Measurements from ENCODE around the gene STRBP. TPM values are rescaled to one million over a fixed set of nuclear protein-coding genes. Genes with fewer than 3 reads are reported as not detected.
"Not testable (repeated sequence)": the region's sequence is repeated elsewhere in the genome, so short reads cannot be mapped to it uniquely, and the experiment has no call there.

STRBP gene
- total and polyA plus RNA-seq, 12 donors = 4.2 to 12.4 (median 8.1) TPM

GRCh38 chr9:123201083-123201482, 67.3 kb downstream of the STRBP start:
- intact Hi-C loops (cut with DNase I) = no loop called here
- Histone ChIP-seq H3K27ac (no peak overlapping the region), H3K4me1 (replicated peaks in 1 of 2) (no peaks in the 10 kb centered on the region), H3K27me3 (no peaks in the 10 kb centered on the region), H3K9me3 (replicated peaks in 1 of 3) (no peaks in the 10 kb centered on the region), H3K36me3 (replicated peaks in 1 of 2) (no peaks in the 10 kb centered on the region), H3K4me3 (no peak overlapping the region)
- no peak for DNase-seq
- TF ChIP-seq, protein P1, sequence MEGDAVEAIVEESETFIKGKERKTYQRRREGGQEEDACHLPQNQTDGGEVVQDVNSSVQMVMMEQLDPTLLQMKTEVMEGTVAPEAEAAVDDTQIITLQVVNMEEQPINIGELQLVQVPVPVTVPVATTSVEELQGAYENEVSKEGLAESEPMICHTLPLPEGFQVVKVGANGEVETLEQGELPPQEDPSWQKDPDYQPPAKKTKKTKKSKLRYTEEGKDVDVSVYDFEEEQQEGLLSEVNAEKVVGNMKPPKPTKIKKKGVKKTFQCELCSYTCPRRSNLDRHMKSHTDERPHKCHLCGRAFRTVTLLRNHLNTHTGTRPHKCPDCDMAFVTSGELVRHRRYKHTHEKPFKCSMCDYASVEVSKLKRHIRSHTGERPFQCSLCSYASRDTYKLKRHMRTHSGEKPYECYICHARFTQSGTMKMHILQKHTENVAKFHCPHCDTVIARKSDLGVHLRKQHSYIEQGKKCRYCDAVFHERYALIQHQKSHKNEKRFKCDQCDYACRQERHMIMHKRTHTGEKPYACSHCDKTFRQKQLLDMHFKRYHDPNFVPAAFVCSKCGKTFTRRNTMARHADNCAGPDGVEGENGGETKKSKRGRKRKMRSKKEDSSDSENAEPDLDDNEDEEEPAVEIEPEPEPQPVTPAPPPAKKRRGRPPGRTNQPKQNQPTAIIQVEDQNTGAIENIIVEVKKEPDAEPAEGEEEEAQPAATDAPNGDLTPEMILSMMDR (IDR thresholded peaks at IDR 0.05) = no peak
- TF ChIP-seq POLR2A (IDR thresholded peaks at IDR 0.05) = no peak
- WGBS, 4 donors = 69 to 95% (median 71%) methylated on average over 2 of the region's 2 CpGs

DNA sequence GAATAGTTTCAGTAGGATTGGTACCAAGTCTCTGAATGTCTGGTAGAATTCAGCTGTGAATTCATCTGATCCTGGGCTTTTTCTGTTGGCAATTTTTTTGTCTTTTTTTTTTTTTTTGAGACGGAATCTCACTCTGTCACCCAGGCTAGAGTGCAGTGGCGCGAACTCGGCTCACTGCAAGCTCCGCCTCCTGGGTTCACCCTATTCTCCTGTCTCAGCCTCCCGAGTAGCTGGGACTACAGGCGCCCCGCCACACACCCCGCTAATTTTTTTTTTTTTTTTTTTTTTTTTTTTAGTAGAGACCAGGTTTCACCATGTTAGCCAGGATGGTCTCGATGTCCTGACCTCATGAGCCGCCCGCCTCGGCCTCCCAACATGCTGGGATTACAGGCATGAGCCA, 67.9 kb downstream of the STRBP start:
- H3K9me3 ChIP-seq (replicated peaks in 1 of 3); H3K27me3 ChIP-seq; DNase-seq; intact Hi-C loops (cut with DNase I); H3K36me3 ChIP-seq (replicated peaks in 1 of 2); H3K4me1 ChIP-seq (replicated peaks in 1 of 2); H3K4me3 ChIP-seq; H3K27ac ChIP-seq: not testable (repeated sequence)
- WGBS, 4 donors = 94 to 98% (median 96%) methylated on average over 12 to 13 of the region's 13 CpGs

DNA sequence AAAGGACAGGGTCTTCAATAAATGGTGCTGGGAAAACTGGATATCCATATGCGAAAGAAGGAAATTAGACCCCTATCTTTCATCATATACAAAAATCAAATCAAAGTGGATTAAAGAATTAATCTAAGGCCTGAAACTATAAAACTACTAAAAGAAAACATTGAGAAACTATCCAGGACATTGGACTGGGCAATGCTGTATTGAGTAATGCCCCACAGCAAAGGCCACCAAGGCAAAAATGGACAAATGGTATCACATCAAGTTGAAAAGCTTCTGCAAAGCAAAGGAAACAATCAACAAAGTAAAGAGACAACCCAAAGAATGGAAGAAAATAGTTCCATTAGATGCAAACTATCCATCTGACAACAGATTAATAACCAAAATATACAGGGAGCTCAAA, 72.3 kb downstream of the STRBP start:
- H3K9me3 ChIP-seq (replicated peaks in 1 of 3) = no peaks in the 10 kb centered on the region
- no peaks in the 10 kb centered on the region for H3K36me3 ChIP-seq (replicated peaks in 1 of 2)
- WGBS, 4 donors = 93 to 100% (median 96%) methylated on average over 1 of the region's 1 CpG
- H3K27ac ChIP-seq = no peak overlapping the region
- TF ChIP-seq POLR2A (IDR thresholded peaks at IDR 0.05) = no peak
- TF ChIP-seq, protein P1 (IDR thresholded peaks at IDR 0.05) = no peak
- intact Hi-C loops (cut with DNase I) = no loop called here
- H3K4me1 ChIP-seq (replicated peaks in 1 of 2) = no peaks in the 10 kb centered on the region
- no peaks in the 10 kb centered on the region for H3K27me3 ChIP-seq
- no peak for DNase-seq
- H3K4me3 ChIP-seq = no peak overlapping the region

DNA sequence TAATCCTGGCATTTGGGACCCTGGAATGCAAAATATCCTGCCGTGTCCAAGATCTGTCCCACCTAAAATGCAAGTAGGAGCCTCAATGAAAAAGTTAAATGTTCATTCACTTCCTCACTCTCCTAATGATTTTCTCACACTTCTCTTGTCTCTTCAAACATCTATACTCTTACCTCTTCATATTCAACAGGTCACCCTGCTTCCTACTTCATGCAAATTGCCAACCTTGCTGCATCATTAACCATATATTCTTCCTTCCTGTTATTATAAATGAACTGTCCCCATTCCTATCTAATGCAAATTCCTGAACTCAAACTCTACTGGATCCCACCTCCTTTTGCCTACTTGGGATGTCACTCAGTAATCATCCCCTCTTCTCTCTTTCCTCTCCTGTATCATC, 74.4 kb downstream of the STRBP start:
- TF ChIP-seq POLR2A (IDR thresholded peaks at IDR 0.05) = no peak
- TF ChIP-seq, protein P1 (IDR thresholded peaks at IDR 0.05) = no peak
- H3K27me3 ChIP-seq = no peaks in the 10 kb centered on the region
- no peak overlapping the region for H3K4me3 ChIP-seq
- H3K4me1 ChIP-seq (replicated peaks in 1 of 2) = no peaks in the 10 kb centered on the region
- no peaks in the 10 kb centered on the region for H3K36me3 ChIP-seq (replicated peaks in 1 of 2)
- no peak for DNase-seq
- no peak overlapping the region for H3K27ac ChIP-seq
- intact Hi-C loops (cut with DNase I) = no loop called here
- H3K9me3 ChIP-seq (replicated peaks in 1 of 3) = no peaks in the 10 kb centered on the region
- WGBS, 4 donors = 85 to 97% (median 96%) methylated on average over 1 of the region's 1 CpG

DNA sequence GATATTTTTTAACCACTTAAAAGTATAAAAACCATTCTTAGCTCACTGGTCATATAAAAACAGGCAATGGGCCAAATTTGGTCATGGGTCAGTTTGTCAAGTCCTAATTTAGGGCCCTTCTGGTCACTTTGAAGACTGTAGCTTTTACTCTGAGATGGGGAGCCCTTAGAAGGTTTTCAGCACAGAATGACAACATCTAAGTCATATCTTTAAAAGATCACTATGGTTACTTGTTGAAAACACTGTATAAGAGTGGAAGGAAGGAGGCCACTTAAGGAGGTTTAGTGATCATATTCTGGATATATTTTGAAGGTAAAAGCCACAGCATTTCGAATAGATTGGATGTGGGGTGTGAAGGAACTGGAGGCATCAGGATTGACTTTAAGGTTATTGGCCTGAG, 76.7 kb downstream of the STRBP start:
- H3K27ac ChIP-seq = no peak overlapping the region
- no peak for DNase-seq
- H3K9me3 ChIP-seq (replicated peaks in 1 of 3) = no peaks in the 10 kb centered on the region

More for the DNA sequence above, 76.7 kb downstream of the STRBP start:
- H3K4me3 ChIP-seq = no peak overlapping the region
- no peaks in the 10 kb centered on the region for H3K4me1 ChIP-seq (replicated peaks in 1 of 2)
- intact Hi-C loops (cut with DNase I) = no loop called here
- H3K36me3 ChIP-seq (replicated peaks in 1 of 2) = no peaks in the 10 kb centered on the region
- 85 to 90% (median 88%) methylated on average over 1 of the region's 1 CpG for WGBS, 4 donors
- TF ChIP-seq, protein P1 (IDR thresholded peaks at IDR 0.05) = no peak
- no peak for TF ChIP-seq POLR2A (IDR thresholded peaks at IDR 0.05)
- no peaks in the 10 kb centered on the region for H3K27me3 ChIP-seq
